GM21381 (cell line): ENCODE data around the gene TRRAP.

Experiments
- ATAC-seq: cut with Tn5 transposase; IDR thresholded peaks from one replicate; pipeline ENCODE4 v1.9.1; 2021; ENCODE audit warnings: mild to moderate bottlenecking, moderate library complexity; ENCODE audit not compliant: unreplicated experiment

Gene TRRAP

GRCh38 chr7:99002148-99002826 lies 124.0 kb downstream of the TRRAP start:
- no peak for ATAC-seq

GRCh38 chr7:99002827-99003212 lies 124.5 kb downstream of the TRRAP start:
- no peak for ATAC-seq

GRCh38 chr7:99003419-99003818 lies 125.1 kb downstream of the TRRAP start:
- no peak for ATAC-seq

- no peak for ATAC-seq
Measured at GRCh38 chr7:99004216-99004615, 125.9 kb downstream of the TRRAP start.

- no peak for ATAC-seq
Measured at GRCh38 chr7:99004781-99005500, 126.6 kb downstream of the TRRAP start.

GRCh38 chr7:99005776-99006175 lies 127.4 kb downstream of the TRRAP start:
- no peak for ATAC-seq

GRCh38 chr7:99006739-99007424 lies 128.6 kb downstream of the TRRAP start:
- no peak for ATAC-seq

- no peak for ATAC-seq
Measured at GRCh38 chr7:99008181-99008631, 129.9 kb downstream of the TRRAP start.

GRCh38 chr7:99008921-99009530 lies 130.7 kb downstream of the TRRAP start:
- no peak for ATAC-seq

GRCh38 chr7:99010281-99010680 lies 131.9 kb downstream of the TRRAP start:
- ATAC-seq: no peak

GRCh38 chr7:99011341-99011705 lies 133.0 kb downstream of the TRRAP start:
- ATAC-seq: no peak

- no peak for ATAC-seq
Measured at GRCh38 chr7:99011706-99012404, 133.5 kb downstream of the TRRAP start.

- ATAC-seq: no peak
Measured at GRCh38 chr7:99012722-99013121, 134.4 kb downstream of the TRRAP start.

GRCh38 chr7:99013266-99014112 lies 135.2 kb downstream of the TRRAP start:
- no peak for ATAC-seq

- ATAC-seq: no peak
Measured at GRCh38 chr7:99014113-99014985, 136.0 kb downstream of the TRRAP start.

- no peak for ATAC-seq
Measured at GRCh38 chr7:99016196-99016595, 137.9 kb downstream of the TRRAP start.

GRCh38 chr7:99019523-99020412 lies 141.4 kb downstream of the TRRAP start:
- ATAC-seq: no peak

- no peak for ATAC-seq
Measured at GRCh38 chr7:99020413-99020715, 142.0 kb downstream of the TRRAP start.
